ENCODE data around the gene DLL1.

GRCh38 chr6:170269846-170270541, 20.9 kb downstream of the DLL1 start:
- TF ChIP-seq, protein P1, sequence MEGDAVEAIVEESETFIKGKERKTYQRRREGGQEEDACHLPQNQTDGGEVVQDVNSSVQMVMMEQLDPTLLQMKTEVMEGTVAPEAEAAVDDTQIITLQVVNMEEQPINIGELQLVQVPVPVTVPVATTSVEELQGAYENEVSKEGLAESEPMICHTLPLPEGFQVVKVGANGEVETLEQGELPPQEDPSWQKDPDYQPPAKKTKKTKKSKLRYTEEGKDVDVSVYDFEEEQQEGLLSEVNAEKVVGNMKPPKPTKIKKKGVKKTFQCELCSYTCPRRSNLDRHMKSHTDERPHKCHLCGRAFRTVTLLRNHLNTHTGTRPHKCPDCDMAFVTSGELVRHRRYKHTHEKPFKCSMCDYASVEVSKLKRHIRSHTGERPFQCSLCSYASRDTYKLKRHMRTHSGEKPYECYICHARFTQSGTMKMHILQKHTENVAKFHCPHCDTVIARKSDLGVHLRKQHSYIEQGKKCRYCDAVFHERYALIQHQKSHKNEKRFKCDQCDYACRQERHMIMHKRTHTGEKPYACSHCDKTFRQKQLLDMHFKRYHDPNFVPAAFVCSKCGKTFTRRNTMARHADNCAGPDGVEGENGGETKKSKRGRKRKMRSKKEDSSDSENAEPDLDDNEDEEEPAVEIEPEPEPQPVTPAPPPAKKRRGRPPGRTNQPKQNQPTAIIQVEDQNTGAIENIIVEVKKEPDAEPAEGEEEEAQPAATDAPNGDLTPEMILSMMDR (conservative IDR thresholded peaks at IDR 0.05; ENCODE audit: low read depth, low read length), result no peak
- no peak for TF ChIP-seq EZH2phosphoT487 (IDR thresholded peaks at IDR 0.05; ENCODE audit: borderline replicate concordance, low read length)
